GM18505 (cell line): ENCODE data around the gene LEF1.
A peak's percentile ranks its signal among the peaks of the same experiment; 100 is the strongest.

ENCODE experiments used
- ATAC-seq: cut with Tn5 transposase; IDR thresholded peaks from one replicate; pipeline ENCODE4 v1.9.1; 2021; ENCODE audit not compliant: unreplicated experiment
- POLR2A ChIP-seq: IDR thresholded peaks from 4 replicates; pipeline ENCODE4 v1.6.1; 2011; ENCODE audit warnings: borderline replicate concordance; ENCODE audit not compliant: insufficient read depth, insufficient read length; ENCODE audit errors: extremely low read depth

LEF1 gene

DNA sequence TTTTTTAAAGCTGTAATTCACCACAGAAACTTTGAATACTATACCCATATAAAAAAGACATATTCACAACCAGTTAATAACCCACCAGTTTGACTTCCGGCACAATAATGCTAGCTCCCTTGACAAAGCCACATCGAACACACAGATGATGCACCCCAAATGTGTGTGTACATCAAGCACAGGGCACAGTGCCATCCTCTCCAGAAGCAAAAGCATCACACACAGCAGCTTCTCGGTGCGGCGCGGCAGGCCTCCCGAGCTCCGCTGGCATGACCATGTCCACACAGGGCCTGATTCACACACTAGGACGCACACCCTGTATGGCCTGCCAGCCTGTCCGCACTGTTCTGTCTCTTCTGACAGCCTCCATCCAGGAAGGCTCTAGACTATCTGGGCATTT is 88.0 kb downstream of the LEF1 start:
- no peak for ATAC-seq
- TF ChIP-seq POLR2A: no peak

DNA sequence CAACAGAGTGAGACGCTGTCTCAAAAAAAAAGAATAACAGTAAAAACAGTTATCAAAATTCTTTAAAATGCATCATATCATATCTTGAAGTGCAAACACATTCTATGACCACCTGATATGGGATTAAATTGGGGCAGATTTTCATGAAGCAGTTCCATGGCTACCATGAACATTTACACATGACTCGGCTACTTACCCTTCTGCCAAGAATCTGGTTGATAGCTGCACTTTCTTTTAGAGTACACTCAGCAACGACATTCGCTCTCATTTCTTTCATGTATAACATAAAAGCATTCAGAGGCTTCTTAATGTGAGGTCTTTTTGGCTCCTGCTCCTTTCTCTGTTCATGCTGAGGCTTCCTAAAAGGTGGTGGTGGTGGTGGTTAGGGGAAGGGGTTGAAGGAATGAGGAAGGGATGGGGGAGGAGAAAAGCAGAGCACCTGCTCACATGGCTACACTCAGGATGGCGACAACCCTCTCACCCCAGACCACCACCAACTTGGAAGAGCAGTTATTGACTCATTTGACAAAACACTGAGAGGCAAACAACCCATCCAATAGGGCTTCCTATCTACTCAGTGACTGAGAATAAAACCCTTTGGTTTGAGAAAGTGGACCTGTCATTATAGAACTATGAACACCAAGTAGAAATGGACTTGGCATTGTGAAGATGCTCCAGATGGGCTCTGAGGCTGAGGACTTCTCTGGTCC is 90.6 kb downstream of the LEF1 start:
- TF ChIP-seq POLR2A: no peak
- ATAC-seq: no peak

DNA sequence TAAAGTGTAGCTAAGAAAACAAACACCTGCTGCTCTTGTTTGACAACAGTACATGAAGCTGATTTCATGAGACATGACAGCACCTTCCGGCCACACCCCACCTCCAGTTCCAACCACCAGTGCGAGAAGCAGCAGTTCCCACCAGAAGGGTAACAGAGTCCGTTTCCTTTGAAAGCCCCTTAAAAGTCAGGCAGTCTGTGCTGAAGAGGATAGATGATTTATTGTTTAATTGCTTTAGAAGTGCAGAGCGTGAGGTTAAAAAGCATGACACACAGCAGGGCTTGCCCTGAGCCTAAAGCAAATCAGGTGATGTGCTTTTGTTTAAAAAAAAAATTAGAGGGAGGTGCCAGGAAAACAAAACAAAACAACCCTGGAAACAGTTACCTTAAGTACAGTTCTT is 96.4 kb downstream of the LEF1 start:
- ATAC-seq: peak; percentile 79

DNA sequence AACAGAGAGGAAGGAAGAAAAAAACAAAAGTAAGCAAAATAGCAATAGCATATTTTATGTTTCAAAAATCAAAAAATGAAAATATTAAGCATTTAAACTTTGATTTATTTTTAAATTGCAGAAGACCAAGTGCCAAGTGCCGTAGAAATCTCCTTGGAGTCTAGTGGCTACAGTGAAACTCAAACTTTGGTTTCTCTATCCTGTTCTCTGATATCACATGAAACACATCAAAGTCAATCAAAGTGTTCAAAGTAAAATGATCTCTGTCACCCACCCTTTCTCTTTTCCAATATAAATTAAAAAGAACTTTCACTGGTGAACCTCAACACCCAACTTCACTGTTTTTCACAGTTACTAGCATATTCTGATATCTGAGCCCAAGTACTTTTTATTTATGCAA is 98.0 kb downstream of the LEF1 start:
- ATAC-seq: no peak
- no peak for TF ChIP-seq POLR2A

More for the DNA sequence above, 96.4 kb downstream of the LEF1 start:
- no peak for TF ChIP-seq POLR2A

DNA sequence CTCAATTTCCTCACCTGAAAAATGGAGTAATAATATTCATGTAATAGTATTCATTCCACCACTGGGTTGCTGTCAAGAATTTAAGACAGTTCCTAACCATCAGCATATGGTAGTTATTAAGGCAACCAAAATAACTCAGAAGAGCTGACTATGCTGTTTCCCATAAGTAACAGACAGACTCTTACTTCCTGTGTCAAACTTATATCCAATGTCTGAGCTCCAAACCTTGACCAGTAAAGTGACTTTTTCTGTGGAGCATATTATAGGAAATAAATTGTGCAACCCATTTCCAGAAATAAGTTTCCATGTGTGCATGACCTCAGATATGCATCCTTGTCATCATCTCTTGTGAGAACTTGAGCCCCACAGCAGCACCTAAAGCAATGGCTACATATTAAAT is 100.3 kb downstream of the LEF1 start:
- TF ChIP-seq POLR2A: no peak
- ATAC-seq: no peak

DNA sequence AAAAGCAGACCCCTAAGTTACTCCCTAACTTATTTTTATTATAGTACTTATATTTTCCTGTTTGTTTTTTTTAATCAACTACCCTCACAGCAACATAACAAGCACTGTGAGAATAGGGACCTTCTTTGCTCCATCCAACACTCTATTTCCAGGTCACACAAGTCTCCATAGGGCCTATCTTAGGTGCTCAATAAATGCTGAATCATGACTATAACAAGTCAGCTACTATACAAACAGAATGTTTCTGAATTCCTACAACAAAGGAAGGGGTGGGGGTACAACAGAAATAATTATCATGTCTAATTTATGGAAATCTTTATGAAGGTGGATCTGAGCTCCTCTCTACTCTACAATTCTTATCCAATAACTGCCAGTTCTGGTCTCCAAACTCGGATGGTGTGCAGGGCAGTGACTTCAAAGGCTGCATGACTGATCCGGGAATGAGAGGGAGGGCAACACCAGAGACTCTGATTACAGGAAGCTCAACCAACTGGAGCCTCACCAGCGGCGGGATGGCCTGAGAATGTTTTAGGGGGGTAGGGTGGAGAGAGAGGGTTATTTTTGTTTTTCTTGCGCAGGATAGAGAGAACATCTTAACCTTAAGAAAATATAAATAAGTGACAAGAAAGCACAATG is 107.9 kb downstream of the LEF1 start:
- TF ChIP-seq POLR2A: no peak
- ATAC-seq: no peak

DNA sequence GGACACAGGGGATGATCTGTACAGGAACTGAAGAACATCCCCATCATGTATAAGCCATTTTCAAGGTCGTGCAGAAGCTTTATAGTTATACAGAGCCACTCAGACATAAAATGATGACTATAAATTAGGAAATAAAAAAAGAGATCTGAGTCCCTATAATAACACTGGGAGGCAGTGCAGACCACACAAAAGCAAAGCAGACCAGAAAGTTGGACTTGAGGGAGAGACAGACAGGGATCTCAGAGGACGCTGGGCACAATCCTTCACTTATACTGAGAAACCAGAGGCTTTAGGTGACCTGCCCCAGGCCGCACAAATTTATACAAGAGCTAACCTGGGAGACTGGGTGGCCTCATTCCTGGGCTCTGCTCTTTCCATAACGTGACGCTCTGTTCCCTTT is 108.6 kb downstream of the LEF1 start:
- no peak for ATAC-seq
- no peak for TF ChIP-seq POLR2A

DNA sequence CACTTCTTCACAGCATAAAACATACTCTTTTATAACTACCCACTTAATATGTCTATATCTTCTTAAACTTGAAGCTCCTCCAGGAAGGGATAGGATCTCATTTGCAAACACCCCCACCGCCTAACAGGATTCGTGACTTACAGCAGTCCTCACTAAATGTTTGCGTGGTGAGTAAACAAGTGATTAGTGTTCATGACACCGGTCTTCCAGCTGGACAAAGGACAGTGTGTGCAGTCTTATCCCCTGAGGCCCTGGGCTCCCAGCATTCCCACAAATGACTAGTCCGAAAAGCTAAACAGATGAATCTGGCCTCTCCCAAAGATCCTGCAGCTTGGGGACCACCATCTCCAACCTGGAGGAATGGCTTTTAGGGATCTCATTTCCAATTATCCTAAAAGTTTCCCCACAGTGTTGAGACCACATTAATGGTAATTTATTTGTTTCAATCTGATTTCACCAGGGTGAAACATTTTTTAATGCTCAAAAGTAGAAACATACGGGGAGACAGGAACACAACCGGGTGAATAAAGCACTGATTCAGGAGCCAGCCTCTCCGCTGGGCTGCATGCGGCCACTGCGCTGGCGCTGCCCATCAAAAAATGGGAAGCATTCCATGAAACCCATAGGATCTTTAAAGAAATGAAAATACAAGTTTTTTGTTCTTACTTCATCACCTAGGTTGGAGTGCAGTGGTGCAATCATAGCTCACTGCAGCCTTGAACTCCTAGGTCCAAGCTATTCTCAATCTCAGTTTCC is 109.9 kb downstream of the LEF1 start:
- no peak for ATAC-seq
- TF ChIP-seq POLR2A: no peak

DNA sequence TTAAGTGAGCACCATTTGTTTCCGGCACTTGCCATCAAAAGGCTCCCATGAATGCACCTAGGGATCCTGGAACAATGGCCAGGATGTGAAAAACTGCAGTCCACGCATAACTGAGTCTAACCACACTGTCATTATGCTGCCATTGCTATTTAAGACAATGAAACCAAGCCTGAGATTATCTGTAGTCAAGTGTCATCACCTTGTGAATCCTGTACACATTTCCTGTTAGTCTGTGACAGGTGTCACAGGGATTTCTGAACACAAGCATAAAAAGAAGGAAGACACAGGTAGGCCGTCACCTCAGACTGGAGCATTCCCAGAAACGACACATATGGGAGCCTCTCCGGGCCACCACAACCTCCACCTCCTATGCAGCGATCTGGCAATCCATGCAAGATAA is 112.3 kb downstream of the LEF1 start:
- no peak for ATAC-seq
- TF ChIP-seq POLR2A: no peak

DNA sequence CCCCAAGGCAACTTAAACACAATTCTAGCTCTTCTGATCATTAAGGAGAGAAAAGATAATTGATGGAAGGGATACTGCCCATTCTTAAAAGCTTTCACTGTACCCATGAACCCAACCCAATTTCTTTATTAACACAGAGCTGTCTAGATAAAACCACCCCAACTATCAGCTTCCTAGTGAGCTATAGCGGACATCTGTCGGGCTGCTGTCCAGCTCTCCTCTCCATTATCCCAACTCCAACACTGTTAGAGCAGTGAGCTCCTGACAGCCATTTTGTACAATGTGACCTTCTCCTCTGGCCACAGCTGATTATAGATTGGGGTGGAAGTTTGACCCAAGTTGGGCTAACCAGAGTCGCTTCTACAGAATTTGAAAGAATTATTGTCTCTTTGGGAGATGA is 112.9 kb downstream of the LEF1 start:
- ATAC-seq: no peak
- no peak for TF ChIP-seq POLR2A

DNA sequence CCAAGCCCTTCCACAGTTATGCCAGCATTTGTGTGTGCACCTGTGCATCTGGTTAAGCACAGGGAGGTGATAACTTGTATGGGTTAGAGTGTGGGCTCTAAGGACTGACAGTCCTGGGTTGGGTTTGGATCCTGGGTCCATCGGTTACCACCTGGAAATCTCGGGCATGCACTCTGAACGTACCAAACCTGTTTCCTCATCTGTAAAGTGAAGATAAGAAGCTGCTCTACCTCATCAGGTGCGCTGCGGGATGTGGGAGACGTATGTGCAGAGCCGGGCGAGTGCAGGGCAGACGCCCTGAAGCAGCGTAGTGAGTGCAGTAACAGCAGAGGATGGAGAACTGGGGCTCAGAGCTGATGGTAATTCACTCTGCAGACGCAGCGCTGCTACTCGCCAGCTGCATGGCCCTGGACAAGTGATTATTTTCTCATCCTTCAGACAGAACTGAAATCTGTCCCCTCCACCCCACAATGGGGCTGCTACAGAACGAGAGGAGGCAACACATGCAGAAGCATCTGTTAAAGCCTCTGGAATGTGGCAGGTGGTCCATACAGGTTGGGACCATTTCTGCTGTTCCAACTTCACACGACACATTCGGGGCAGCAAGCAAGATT is 114.6 kb downstream of the LEF1 start:
- no peak for TF ChIP-seq POLR2A
- no peak for ATAC-seq

DNA sequence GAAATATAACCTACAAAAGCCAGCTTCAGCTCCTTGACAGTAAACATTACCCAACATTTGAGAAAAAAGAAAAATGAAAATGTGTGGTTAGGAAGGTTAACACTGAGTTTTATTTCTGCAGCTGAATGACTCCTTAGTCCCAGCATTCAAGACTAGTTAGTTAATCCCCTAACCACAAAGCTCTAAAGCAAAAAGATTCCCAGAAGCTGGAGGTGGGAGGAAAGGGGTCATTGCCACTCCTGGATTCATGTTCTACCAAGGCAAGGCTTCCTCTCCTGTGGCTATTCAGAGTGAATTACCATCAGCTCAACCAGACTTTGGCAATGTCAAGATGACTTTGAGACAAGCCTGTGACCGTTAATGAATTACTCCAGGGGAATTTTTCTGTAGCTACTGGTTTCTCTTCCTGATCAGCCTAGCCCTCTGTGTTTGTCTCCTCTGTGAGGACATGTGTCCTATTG is 115.5 kb downstream of the LEF1 start:
- peak; percentile 78 for ATAC-seq

DNA sequence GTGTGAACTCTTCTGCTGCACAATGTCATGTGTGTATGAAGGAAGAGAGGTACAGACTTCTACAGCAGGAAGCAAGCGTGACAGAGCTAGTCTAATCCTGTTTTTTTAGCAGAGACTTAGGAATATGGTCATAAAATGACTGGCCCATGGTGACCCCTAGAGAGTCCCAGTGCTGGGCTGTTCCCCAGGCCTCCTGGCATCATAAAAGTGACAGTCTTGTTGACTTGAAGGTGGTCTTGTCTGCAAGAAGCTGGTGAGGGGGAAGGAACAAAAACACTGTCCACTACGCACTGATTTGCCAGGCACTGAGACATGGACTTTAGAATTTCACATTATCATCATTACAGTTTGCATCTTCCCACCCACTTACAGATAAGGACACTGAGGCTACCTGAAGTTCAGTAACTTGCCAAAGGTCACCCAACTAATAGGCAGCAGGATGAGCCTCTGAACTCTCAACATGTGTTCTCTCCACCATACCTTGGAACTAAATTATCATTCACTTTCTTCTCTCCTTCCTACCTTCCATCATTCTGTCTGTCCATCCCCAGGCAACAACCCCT is 116.1 kb downstream of the LEF1 start:
- ATAC-seq: peak; percentile 9
- no peak for TF ChIP-seq POLR2A

More for the DNA sequence above, 115.5 kb downstream of the LEF1 start:
- TF ChIP-seq POLR2A: no peak
